Endometrial microvascular endothelial cells (primary cell): ENCODE measurements around the gene UBE2O. TPM values are rescaled to one million over a fixed set of nuclear protein-coding genes. Genes with fewer than 3 reads are reported as not detected.

Source experiments
- in situ Hi-C: cut with HindIII; loops from 2 replicates; pipeline ENCODE4 v1.10.0; 2017; ENCODE audit warnings: low sequenced_read_pairs, low pct_unique_long_range_greater_than_20kb; ENCODE audit errors: inconsistent ontology term
- total RNA-seq: library from RNA; depleted of rRNA; stranded (reverse); fragments of >200 nt; gene quantifications from one replicate; pipeline ENCODE4 v1.2.3, GENCODE V29; 2015; ENCODE audit errors: inconsistent ontology term

Gene UBE2O
- total RNA-seq, 1 donor from 2014 or later: 31.9 TPM

GRCh38 chr17:76405607-76405966 lies 47.4 kb downstream of the UBE2O start:
- in situ Hi-C loops: no loop called here

DNA sequence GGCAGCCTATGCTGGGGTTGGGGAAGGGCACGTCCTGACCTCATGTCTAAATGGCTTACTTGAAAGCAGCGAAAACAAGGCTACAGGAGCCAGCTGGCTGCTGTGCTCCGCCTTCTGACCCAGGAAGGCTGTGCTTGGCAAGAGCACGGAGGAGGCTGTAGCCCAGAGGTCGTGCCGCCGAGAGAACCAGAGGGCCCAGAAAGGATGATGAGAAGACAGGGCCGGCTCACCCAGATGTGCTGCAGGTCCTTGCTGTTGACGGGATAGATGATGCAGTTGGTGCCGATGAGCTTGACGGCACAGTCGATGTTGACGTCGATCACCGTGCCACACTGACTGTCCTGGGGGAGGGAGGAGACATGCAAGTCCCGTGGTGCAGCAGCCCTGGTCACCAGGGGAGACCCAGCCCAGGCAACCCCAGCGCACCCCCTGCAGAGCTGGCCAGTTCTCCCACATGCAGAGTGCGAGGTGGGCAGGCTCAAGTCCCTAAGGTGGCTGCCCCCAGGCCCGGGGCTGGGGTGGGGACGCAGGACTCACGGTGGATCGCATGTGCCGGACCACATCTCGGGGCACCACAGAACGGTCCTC lies 47.9 kb downstream of the UBE2O start:
- in situ Hi-C loops: no loop called here

GRCh38 chr17:76404256-76404655 lies 48.7 kb downstream of the UBE2O start:
- in situ Hi-C loops: no loop called here

DNA sequence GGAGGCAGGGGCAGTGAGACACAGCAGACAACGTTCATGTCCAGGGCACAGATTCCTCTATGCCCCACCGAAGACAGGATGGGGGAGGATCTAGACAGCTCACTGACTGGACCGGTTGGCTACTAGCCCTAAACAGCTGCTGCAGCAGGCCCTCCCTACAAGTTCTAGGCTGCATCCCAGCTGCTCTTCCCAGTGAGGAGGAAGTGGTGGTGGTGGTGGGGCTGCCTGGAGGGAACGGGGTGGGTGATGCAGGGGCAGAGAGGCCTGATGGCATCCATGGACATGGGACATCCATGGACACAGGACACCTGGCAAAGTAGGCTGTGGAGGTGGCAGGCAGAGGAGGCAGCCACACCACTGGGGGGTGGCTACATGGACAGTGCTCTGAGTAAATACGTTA lies 50.2 kb downstream of the UBE2O start:
- in situ Hi-C loops: no loop called here

- in situ Hi-C loops: no loop called here
Measured at GRCh38 chr17:76399175-76400172, 53.5 kb downstream of the UBE2O start.

- in situ Hi-C loops: no loop called here
Measured at GRCh38 chr17:76398523-76399174, 54.3 kb downstream of the UBE2O start.

GRCh38 chr17:76397687-76398522 lies 55.0 kb downstream of the UBE2O start:
- in situ Hi-C loops: no loop called here

GRCh38 chr17:76397184-76397583 lies 55.8 kb downstream of the UBE2O start:
- in situ Hi-C loops: no loop called here

DNA sequence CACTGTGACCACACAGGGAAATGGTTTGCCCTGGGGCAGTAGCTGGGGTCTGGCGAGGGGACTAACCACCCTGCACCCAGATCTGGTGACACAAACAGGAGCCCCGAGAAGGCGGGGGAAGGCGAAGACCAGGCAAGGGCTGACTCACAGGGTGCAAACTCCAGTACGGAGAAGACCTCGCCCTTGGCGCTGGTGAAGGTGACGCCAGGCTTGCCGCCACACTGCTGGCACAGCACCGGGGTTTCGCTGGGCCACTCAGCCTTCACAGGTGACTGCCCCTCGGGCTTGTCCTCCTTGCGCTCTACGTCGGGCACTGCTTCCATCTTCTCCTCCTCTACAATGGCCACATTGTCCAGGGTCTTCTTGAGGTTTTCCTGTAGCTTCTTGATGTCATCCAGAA lies 57.0 kb downstream of the UBE2O start:
- in situ Hi-C loops: no loop called here

DNA sequence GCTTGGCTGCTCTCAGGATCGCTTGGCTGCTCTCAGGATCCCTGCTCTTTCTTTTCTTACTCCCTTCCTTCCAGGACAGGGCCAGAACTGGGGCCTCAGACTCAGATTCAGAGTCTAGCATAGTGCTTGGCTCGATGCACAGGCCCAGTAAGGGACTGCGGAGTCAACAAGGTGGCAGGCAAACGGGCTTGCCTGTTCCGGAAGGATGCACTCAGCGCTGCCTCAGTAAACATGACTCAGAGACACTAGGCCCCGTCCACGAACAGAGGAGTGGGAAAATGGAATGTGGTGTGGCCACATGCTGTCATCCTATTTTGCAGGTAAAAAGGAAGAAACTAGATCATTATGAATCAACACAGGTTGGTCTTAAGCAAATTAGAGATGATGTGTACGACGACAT lies 58.8 kb downstream of the UBE2O start:
- in situ Hi-C loops: no loop called here

GRCh38 chr17:76391200-76391715 lies 61.7 kb downstream of the UBE2O start:
- in situ Hi-C loops: no loop called here

DNA sequence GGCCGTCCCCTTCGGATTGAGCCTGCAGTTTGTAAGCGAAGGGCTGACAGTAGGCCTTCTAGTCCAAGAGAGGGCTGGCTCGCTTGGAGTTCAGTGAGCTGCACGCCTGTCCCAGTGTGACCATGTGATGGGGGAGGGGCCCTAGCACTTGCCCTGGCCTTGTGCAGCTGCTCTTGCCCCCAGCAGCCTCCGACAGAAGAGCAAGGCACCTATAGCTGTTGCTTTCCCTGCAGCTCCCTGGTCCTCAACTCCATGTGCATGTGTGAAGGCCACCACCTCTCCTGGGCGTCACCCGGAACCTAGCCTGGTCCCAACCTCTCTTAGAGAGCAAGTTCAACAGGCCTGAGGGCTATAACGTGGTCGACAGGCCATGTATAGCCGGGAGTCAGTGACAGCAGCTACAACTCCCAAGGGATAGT lies 62.9 kb downstream of the UBE2O start:
- in situ Hi-C loops: no loop called here

DNA sequence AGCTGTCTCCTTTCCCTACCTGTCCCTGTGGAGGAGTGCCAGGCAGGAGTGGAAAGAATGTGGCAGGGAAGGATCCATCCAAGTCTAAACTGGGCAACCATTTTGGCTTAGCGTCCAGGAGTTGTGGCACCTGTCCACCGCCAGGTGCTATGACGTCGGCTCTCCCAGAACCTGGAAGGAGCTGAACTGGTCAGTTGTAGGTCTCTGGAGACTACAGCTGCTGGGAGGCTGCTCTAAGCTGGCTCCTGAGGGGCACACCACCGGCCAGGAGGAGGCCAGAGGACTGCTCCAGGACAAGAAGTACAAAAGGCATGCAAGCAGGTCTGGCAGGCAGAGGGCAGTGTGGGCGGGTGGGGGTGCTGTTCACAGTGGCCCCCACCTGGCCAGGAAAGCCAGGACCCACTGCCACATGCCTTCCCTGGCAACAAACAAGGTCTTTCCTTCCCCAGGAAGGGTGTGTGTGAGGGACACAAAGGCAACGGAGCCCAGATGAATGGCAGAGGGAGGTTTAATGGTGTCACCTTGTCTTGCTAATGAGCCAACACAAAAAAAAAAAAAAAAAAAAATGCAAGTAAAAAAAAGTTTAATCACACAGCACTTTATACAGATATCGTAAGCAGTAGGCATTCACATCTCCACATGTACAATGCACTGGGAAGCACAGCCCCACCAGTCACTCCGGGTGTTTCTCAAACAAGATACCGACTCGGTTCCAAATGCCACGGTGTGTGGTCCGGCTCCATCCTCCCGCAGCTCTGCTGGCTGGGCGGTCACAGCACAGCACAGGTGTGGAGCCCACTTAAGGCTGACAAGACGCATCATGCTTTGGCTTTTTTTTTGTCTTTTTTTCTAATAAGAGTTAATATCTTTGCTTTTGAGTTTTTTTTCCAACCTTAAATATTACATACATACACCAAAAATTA lies 63.7 kb downstream of the UBE2O start:
- in situ Hi-C loops: no loop called here

DNA sequence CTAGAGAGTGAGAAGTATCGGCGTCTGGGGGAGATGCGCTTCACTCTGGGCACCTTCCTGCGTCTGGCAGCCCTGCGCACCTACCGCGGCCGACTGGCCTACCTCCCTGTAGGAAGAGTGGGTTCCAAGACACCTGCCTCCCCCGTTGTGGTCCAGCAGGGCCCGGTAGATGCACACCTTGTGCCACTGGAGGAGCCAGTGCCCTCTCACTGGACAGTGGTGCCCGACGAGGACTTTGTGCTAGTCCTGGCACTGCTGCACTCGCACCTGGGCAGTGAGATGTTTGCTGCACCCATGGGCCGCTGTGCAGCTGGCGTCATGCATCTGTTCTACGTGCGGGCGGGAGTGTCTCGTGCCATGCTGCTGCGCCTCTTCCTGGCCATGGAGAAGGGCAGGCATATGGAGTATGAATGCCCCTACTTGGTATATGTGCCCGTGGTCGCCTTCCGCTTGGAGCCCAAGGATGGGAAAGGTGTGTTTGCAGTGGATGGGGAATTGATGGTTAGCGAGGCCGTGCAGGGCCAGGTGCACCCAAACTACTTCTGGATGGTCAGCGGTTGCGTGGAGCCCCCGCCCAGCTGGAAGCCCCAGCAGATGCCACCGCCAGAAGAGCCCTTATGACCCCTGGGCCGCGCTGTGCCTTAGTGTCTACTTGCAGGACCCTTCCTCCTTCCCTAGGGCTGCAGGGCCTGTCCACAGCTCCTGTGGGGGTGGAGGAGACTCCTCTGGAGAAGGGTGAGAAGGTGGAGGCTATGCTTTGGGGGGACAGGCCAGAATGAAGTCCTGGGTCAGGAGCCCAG lies 65.8 kb downstream of the UBE2O start:
- in situ Hi-C loops: no loop called here

- in situ Hi-C loops: no loop called here
Measured at GRCh38 chr17:76385892-76386786, 66.8 kb downstream of the UBE2O start.
